ENCODE results near the gene TIPARP. TPM values are rescaled to one million over a fixed set of nuclear protein-coding genes. Genes with fewer than 3 reads are reported as not detected.

TIPARP gene
- total and polyA plus RNA-seq, 2 of the 13 experiments (the other 11 are each of a cell fraction or from before 2014, with no cell fraction given), result 7.3 to 19.7 TPM

- TF ChIP-seq PATZ1 (CRISPR knock-in tag; IDR thresholded peaks at IDR 0.05) (no peak), ZBTB44 (CRISPR knock-in tag; IDR thresholded peaks at IDR 0.05) (no peak), CSRNP1 (CRISPR knock-in tag; IDR thresholded peaks at IDR 0.05) (no peak), POLR2G (IDR thresholded peaks at IDR 0.05; ENCODE audit: low read depth, low read length) (no peak), ZNF17 (CRISPR knock-in tag; IDR thresholded peaks at IDR 0.05) (no peak), GABPB1 (CRISPR knock-in tag; IDR thresholded peaks at IDR 0.05) (no peak), ZBTB10 (CRISPR knock-in tag; IDR thresholded peaks at IDR 0.05; ENCODE audit: borderline replicate concordance) (no peak)
These were observed 71.4 kb downstream of the TIPARP start (continued) for GRCh38 chr3:156745766-156746165.
